IPS DF 6.9 (cell line): Measurements from ENCODE around the gene EPHA3.

ENCODE experiments used
- DNase-seq: peaks from one replicate; pipeline ENCODE4 v3.0.0-alpha.2; 2013; ENCODE audit warnings: low read depth, low spot score
- H3K27ac ChIP-seq: one replicate; pipeline ENCODE4 v1.5.1; 2013; ENCODE audit warnings: low read length, control low read depth
- H3K27me3 ChIP-seq: 2 replicates; pipeline ENCODE4 v1.6.1; 2013; ENCODE audit warnings: mild to moderate bottlenecking, low read length; ENCODE audit not compliant: control insufficient read depth, insufficient read depth
- H3K36me3 ChIP-seq: 2 replicates; pipeline ENCODE4 v1.6.1; 2013; ENCODE audit warnings: low read length; ENCODE audit not compliant: control insufficient read depth, insufficient read depth
- H3K4me1 ChIP-seq: 2 replicates; pipeline ENCODE4 v1.6.1; 2013; ENCODE audit warnings: low read length; ENCODE audit not compliant: control insufficient read depth, insufficient read depth
- H3K4me3 ChIP-seq: 2 replicates; pipeline ENCODE4 v1.5.1; 2013; ENCODE audit warnings: mild to moderate bottlenecking, low read length
- H3K9me3 ChIP-seq: 2 replicates; pipeline ENCODE4 v1.6.1; 2013; ENCODE audit warnings: low read length, inconsistent platforms; ENCODE audit not compliant: control insufficient read depth, insufficient read depth
- WGBS: extraction: QIAGEN DNeasy Blood & Tissue Kit; methylation state at CpG from one replicate; pipeline ENCODE4 v1.1.7; 2013; ENCODE audit warnings: mixed read lengths, missing lambda C conversion rate; ENCODE audit not compliant: insufficient read length, insufficient coverage; 5-methylcytosine and 5-hydroxymethylcytosine counted together

The EPHA3 gene

GRCh38 chr3:89372456-89372855 is 265.0 kb downstream of the EPHA3 start:
- DNase-seq, result no peak
- no peaks in the 10 kb centered on the region for H3K27me3 ChIP-seq
- H3K27ac ChIP-seq, result no peak overlapping the region
- H3K4me1 ChIP-seq, result no peaks in the 10 kb centered on the region
- H3K36me3 ChIP-seq, result no peaks in the 10 kb centered on the region
- no CpG with 5 or more reads among the region's 1 CpG for WGBS
- no peak overlapping the region for H3K4me3 ChIP-seq
- no peaks in the 10 kb centered on the region for H3K9me3 ChIP-seq

- Histone ChIP-seq H3K9me3 (no peaks in the 10 kb centered on the region), H3K27me3 (no peaks in the 10 kb centered on the region), H3K36me3 (no peaks in the 10 kb centered on the region), H3K4me3 (no peak overlapping the region), H3K4me1 (no peaks in the 10 kb centered on the region), H3K27ac (no peak overlapping the region)
- no peak for DNase-seq
Measured at GRCh38 chr3:89373434-89373833, 266.0 kb downstream of the EPHA3 start.

DNA sequence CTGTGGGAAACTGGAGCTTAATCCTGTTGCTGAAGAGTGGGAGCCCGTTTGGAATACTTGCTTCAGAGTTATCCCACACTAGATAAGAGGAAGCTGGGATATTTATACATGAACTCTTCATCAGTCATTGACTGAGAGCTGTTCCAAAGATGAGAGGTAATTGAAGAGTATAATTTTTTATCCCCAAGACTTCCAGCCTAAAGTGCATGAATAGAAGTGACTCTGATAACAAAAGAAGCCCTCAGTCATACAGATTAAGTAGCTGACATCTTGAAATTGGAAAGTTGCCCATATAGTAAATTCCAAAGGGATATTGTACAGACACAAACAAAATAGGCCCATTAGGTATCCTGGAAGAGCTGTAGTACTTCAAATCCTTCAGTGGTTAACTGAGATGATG is 268.0 kb downstream of the EPHA3 start:
- H3K36me3 ChIP-seq, result no peaks in the 10 kb centered on the region
- no peak for DNase-seq
- no peaks in the 10 kb centered on the region for H3K4me1 ChIP-seq
- no CpG with 5 or more reads among the region's 1 CpG for WGBS
- no peak overlapping the region for H3K4me3 ChIP-seq
- H3K27ac ChIP-seq, result no peak overlapping the region
- H3K9me3 ChIP-seq, result no peaks in the 10 kb centered on the region
- H3K27me3 ChIP-seq, result no peaks in the 10 kb centered on the region

GRCh38 chr3:89380016-89380415 is 272.6 kb downstream of the EPHA3 start:
- no peak overlapping the region for H3K27ac ChIP-seq
- H3K27me3 ChIP-seq, result no peaks in the 10 kb centered on the region
- no peaks in the 10 kb centered on the region for H3K36me3 ChIP-seq
- DNase-seq, result no peak
- H3K9me3 ChIP-seq, result no peaks in the 10 kb centered on the region
- WGBS, result no CpG with 5 or more reads among the region's 4 CpGs
- H3K4me1 ChIP-seq, result no peaks in the 10 kb centered on the region
- H3K4me3 ChIP-seq, result no peak overlapping the region

GRCh38 chr3:89392991-89393390 is 285.6 kb downstream of the EPHA3 start:
- Histone ChIP-seq H3K27me3 (no peaks in the 10 kb centered on the region), H3K4me3 (no peak overlapping the region), H3K9me3 (no peaks in the 10 kb centered on the region), H3K27ac (no peak overlapping the region), H3K4me1 (no peaks in the 10 kb centered on the region), H3K36me3 (no peaks in the 10 kb centered on the region)
- no CpG with 5 or more reads among the region's 3 CpGs for WGBS
- no peak for DNase-seq

DNA sequence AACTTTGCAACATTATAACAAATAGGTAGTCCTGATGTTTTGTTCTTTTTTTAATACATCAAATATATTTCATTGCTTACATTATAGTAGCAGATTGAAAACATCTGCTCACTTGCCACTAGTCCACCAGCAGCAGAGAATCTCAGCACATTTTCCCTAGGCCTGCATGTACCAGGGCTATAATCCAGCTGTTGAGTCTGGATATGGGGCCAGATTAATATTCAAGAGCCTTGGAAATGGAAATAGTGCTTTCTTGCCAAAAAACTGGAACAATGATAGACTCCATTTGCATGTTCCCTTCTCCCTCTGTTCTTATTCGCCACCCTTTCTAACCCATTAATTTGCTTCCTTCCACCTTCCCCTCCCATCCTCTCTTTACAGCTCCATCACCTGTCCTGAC is 288.0 kb downstream of the EPHA3 start:
- Histone ChIP-seq H3K4me1 (no peaks in the 10 kb centered on the region), H3K27ac (no peak overlapping the region), H3K27me3 (no peaks in the 10 kb centered on the region), H3K36me3 (no peaks in the 10 kb centered on the region), H3K4me3 (no peak overlapping the region), H3K9me3 (no peaks in the 10 kb centered on the region)
- no CpG with 5 or more reads among the region's 1 CpG for WGBS
- no peak for DNase-seq

- Histone ChIP-seq H3K9me3 (no peaks in the 10 kb centered on the region), H3K4me1 (no peaks in the 10 kb centered on the region), H3K27ac (no peak overlapping the region), H3K27me3 (no peaks in the 10 kb centered on the region), H3K36me3 (no peaks in the 10 kb centered on the region), H3K4me3 (no peak overlapping the region)
- no peak for DNase-seq
Measured at GRCh38 chr3:89395996-89396395, 288.6 kb downstream of the EPHA3 start.

GRCh38 chr3:89402051-89402450 is 294.6 kb downstream of the EPHA3 start:
- Histone ChIP-seq H3K27ac (no peak overlapping the region), H3K27me3 (no peaks in the 10 kb centered on the region), H3K4me3 (no peak overlapping the region), H3K36me3 (no peaks in the 10 kb centered on the region; the same call in 1 of the 2 replicates), H3K9me3 (no peaks in the 10 kb centered on the region), H3K4me1 (no peaks in the 10 kb centered on the region)
- WGBS, result no CpG with 5 or more reads among the region's 1 CpG
- DNase-seq, result no peak

- Histone ChIP-seq H3K27ac (no peak overlapping the region), H3K4me1 (no peaks in the 10 kb centered on the region), H3K27me3 (no peaks in the 10 kb centered on the region), H3K4me3 (no peak overlapping the region), H3K36me3 (no peaks in the 10 kb centered on the region; the same call in 1 of the 2 replicates), H3K9me3 (no peaks in the 10 kb centered on the region)
- no peak for DNase-seq
- WGBS, result no CpG with 5 or more reads among the region's 1 CpG
Measured at GRCh38 chr3:89405176-89405575, 297.8 kb downstream of the EPHA3 start.

DNA sequence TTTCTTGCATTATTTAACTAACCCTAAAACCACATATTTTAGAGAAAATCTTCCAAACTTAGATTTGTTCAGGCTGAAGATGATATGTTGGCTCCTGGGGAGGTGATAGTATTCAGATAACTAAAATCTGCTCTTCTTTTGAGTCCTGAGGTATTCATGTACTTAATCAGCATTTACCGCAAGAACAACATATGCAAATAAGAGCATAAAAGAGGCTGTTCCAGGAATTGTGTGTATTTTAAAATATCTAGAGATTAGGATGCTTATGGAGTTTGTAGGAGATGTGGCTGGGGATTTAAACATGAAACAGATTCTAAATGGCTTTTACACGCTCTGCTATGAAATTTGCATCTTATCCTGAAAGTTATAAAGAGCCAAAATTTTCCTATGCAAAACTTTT is 298.2 kb downstream of the EPHA3 start:
- Histone ChIP-seq H3K36me3 (no peaks in the 10 kb centered on the region; the same call in 1 of the 2 replicates), H3K4me3 (no peak overlapping the region), H3K27me3 (no peaks in the 10 kb centered on the region), H3K9me3 (no peaks in the 10 kb centered on the region), H3K27ac (no peak overlapping the region), H3K4me1 (no peaks in the 10 kb centered on the region)
- WGBS, result no CpG with 5 or more reads among the region's 2 CpGs
- no peak for DNase-seq

DNA sequence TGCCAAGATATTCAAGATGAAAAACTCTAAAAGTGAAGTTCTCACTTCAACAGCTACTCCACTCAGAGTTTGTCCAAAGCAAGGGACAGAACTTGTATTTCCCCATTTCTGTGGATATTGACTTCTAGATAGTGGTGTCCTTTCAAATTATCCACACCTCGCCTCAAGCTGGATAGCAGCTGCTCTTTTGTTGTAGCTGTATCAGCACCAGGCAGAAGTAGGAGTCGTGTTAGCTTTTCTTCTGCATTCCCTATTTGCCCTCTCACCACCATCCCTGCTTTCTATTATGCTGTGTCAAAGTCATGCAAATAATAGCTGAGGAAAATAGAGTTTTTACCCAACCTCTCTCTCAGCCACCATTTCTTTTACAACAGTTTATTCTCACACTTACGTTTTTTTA is 303.8 kb downstream of the EPHA3 start:
- Histone ChIP-seq H3K27ac (no peak overlapping the region), H3K27me3 (no peaks in the 10 kb centered on the region), H3K4me1 (no peaks in the 10 kb centered on the region), H3K9me3 (no peaks in the 10 kb centered on the region), H3K4me3 (no peak overlapping the region), H3K36me3 (no peaks in the 10 kb centered on the region)
- DNase-seq, result no peak
- 100% methylated on average over 1 of the region's 3 CpGs for WGBS
